SU-DHL-6 (cell line): Measurements from ENCODE around the gene TNS3.

Experiments
- H2AFZ ChIP-seq: fragments of 200-600 bp; sonication (generic); 2 replicates; pipeline ENCODE4 v1.6.1; 2014; ENCODE audit warnings: low read depth, mild to moderate bottlenecking, moderate library complexity, mixed read lengths, antibody characterized with exemption, low read length; ENCODE audit not compliant: severe bottlenecking
- H3F3A ChIP-seq: fragments of 200-600 bp; shearing (Covaris generic); 2 replicates; pipeline ENCODE4 v1.6.0; 2016; ENCODE audit warnings: antibody characterized with exemption, mild to moderate bottlenecking; ENCODE audit not compliant: insufficient read depth
- H3K27ac ChIP-seq: fragments of 200-600 bp; sonication (generic); 2 replicates; pipeline ENCODE4 v1.5.1; 2016; ENCODE audit warnings: low read depth, mild to moderate bottlenecking, low read length, moderate library complexity, mixed read lengths
- H3K27me3 ChIP-seq: fragments of 200-600 bp; sonication (generic), shearing (Covaris generic); 2 replicates; pipeline ENCODE4 v1.6.0; 2014; ENCODE audit warnings: mild to moderate bottlenecking, low read length
- H3K36me3 ChIP-seq: fragments of 200-600 bp; sonication (generic); 2 replicates; pipeline ENCODE4 v1.6.1; 2014; ENCODE audit warnings: mild to moderate bottlenecking, low read length, mixed read lengths
- H3K4me2 ChIP-seq: fragments of 300-600, 200-600 bp; shearing (Covaris generic), sonication (generic); 2 replicates; pipeline ENCODE4 v1.6.0; 2014; ENCODE audit warnings: low read length, low read depth, mild to moderate bottlenecking; ENCODE audit not compliant: poor library complexity, severe bottlenecking
- H3K4me3 ChIP-seq: fragments of 200-600 bp; sonication (generic); 2 replicates; pipeline ENCODE4 v1.5.1; 2014; ENCODE audit warnings: antibody characterized with exemption, low read length, mild to moderate bottlenecking, mixed read lengths; ENCODE audit not compliant: insufficient read depth, poor library complexity, severe bottlenecking
- H3K79me2 ChIP-seq: fragments of 200-600 bp; sonication (generic); 2 replicates; pipeline ENCODE4 v1.6.1; 2014; ENCODE audit warnings: mild to moderate bottlenecking, low read length, moderate library complexity; ENCODE audit not compliant: insufficient read depth
- H3K9ac ChIP-seq: fragments of 200-600 bp; sonication (generic); 2 replicates; pipeline ENCODE4 v1.7.0; 2014; ENCODE audit warnings: mild to moderate bottlenecking, low read length
- H3K9me2 ChIP-seq: fragments of 200-600 bp; sonication (generic); replicated peaks from 2 replicates; pipeline ENCODE4 v1.6.1; 2014; ENCODE audit warnings: low read length; ENCODE audit not compliant: insufficient read depth
- H3K9me3 ChIP-seq: fragments of 200-600 bp; sonication (generic); 2 replicates; pipeline ENCODE4 v1.6.1; 2014; ENCODE audit warnings: low read length, mixed read lengths; ENCODE audit not compliant: insufficient read depth
- H4K20me1 ChIP-seq: fragments of 200-600 bp; sonication (generic); 2 replicates; pipeline ENCODE4 v1.6.1; 2014; ENCODE audit warnings: low read depth, mild to moderate bottlenecking, antibody characterized with exemption, low read length, moderate library complexity, mixed read lengths
- CTCF ChIP-seq: fragments of 200-600 bp; sonication (generic); IDR thresholded peaks from one replicate; pipeline ENCODE4 v1.5.1; 2017; ENCODE audit warnings: antibody characterized with exemption, mild to moderate bottlenecking, low read length, moderate library complexity; ENCODE audit not compliant: insufficient read depth, poor library complexity, severe bottlenecking
- EZH2phosphoT487 ChIP-seq: fragments of 200-600 bp; sonication (generic), shearing (Covaris generic); conservative IDR thresholded peaks from 2 replicates; pipeline ENCODE4 v1.6.1; 2018; ENCODE audit warnings: mild to moderate bottlenecking, antibody characterized with exemption, low read length, moderate library complexity, mixed read lengths

Gene TNS3

GRCh38 chr7:47444376-47445098 lies 137.4 kb downstream of the TNS3 start:
- H3K36me3 ChIP-seq, result no peaks in the 10 kb centered on the region
- H3K4me2 ChIP-seq, result no peak overlapping the region
- TF ChIP-seq CTCF (peak; percentile 69), EZH2phosphoT487 (no peak)
- H3K9me2 ChIP-seq, result no peaks in the 10 kb centered on the region
- no peaks in the 10 kb centered on the region for H3F3A ChIP-seq
- H3K79me2 ChIP-seq, result peaks cover 28% of the 10 kb centered on the region; the same call in 1 of the 2 replicates
- H3K27ac ChIP-seq, result no peak overlapping the region
- no peak overlapping the region for H2AFZ ChIP-seq
- H3K9ac ChIP-seq, result no peak overlapping the region
- H3K9me3 ChIP-seq, result no peaks in the 10 kb centered on the region
- no peaks in the 10 kb centered on the region for H3K27me3 ChIP-seq
- H4K20me1 ChIP-seq, result no peaks in the 10 kb centered on the region
- no peak overlapping the region for H3K4me3 ChIP-seq

DNA sequence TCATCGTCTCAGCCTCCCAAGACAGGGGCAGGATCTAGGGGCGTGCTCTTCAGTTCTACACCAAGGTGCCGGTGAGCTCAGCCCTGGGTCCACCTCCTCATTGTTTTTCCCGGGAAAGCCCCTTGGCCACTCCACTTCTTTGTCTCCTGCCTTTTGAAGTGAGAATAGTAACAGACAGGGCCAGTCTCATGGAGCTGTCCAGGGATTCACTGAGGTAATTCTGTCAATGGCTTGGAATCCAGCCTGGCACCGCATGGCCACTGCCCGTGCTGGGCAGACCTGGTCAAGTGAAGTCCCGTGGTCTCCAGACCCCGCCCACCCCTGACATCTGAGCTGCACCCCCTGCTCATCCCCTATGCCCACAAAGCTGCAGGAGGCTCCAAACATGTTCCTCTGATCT lies 138.9 kb downstream of the TNS3 start:
- Histone ChIP-seq H3K4me2 (no peak overlapping the region), H3K9me2 (no peaks in the 10 kb centered on the region), H3K79me2 (peaks cover 24% of the 10 kb centered on the region; the same call in 1 of the 2 replicates), H3K4me3 (no peak overlapping the region), H3K9ac (no peak overlapping the region), H2AFZ (no peak overlapping the region), H3K27me3 (no peaks in the 10 kb centered on the region), H3K36me3 (no peaks in the 10 kb centered on the region), H3K27ac (no peak overlapping the region), H3F3A (no peaks in the 10 kb centered on the region), H4K20me1 (no peaks in the 10 kb centered on the region), H3K9me3 (no peaks in the 10 kb centered on the region)
- no peak for TF ChIP-seq EZH2phosphoT487
- TF ChIP-seq CTCF, result no peak

DNA sequence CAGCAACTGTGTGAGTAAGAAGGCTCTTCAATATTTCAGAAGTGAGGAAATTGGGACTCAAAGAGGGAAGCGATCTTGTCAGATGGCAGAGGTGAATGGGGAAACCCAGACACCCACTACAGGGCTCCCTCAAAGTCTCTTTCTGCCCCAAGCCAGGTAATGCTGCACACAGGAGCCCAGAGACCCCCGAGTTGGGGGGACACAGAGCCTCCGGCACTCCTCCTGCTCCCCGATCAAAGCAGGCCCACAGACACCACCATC lies 139.4 kb downstream of the TNS3 start:
- no peaks in the 10 kb centered on the region for H3K27me3 ChIP-seq
- peaks cover 24% of the 10 kb centered on the region; the same call in 1 of the 2 replicates for H3K79me2 ChIP-seq
- no peaks in the 10 kb centered on the region for H3K9me2 ChIP-seq
- H3K4me3 ChIP-seq, result no peak overlapping the region
- H2AFZ ChIP-seq, result no peak overlapping the region
- H3K36me3 ChIP-seq, result no peaks in the 10 kb centered on the region
- H3K4me2 ChIP-seq, result no peak overlapping the region
- H3K27ac ChIP-seq, result no peak overlapping the region
- no peak overlapping the region for H3K9ac ChIP-seq
- H4K20me1 ChIP-seq, result no peaks in the 10 kb centered on the region
- no peaks in the 10 kb centered on the region for H3F3A ChIP-seq
- no peak for TF ChIP-seq CTCF
- no peak for TF ChIP-seq EZH2phosphoT487
- H3K9me3 ChIP-seq, result no peaks in the 10 kb centered on the region
